Liver (tissue), 3 donors: ENCODE results near the gene UBR4.

Experiments used
- EGR1 ChIP-seq, 2 donors: IDR thresholded peaks; 2 replicates each; pipeline ENCODE4 v1.6.1; 2016 to 2018; ENCODE audit warnings: antibody characterized with exemption in 2 of 2, low read depth in 2 of 2
- FOXA1 ChIP-seq: IDR thresholded peaks from 2 replicates; pipeline ENCODE4 v1.6.1; 2016; ENCODE audit warnings: antibody characterized with exemption
- GABPA ChIP-seq, 2 donors: IDR thresholded peaks in 1 of 2; conservative IDR thresholded peaks in 1 of 2; 2 replicates each; pipeline ENCODE4 v1.6.1; 2016; ENCODE audit warnings: antibody characterized with exemption in 2 of 2, mild to moderate bottlenecking in 1 of 2, moderate library complexity in 1 of 2
- JUND ChIP-seq, 2 donors: IDR thresholded peaks; 2 replicates each; pipeline ENCODE4 v1.6.1; 2016; ENCODE audit warnings: antibody characterized with exemption in 2 of 2
- SP1 ChIP-seq: IDR thresholded peaks from 2 replicates; pipeline ENCODE4 v1.6.1; 2018; ENCODE audit warnings: antibody characterized with exemption, mild to moderate bottlenecking
- TAF1 ChIP-seq: conservative IDR thresholded peaks from 2 replicates; pipeline ENCODE4 v1.6.1; 2016; ENCODE audit warnings: antibody characterized with exemption, mild to moderate bottlenecking
- YY1 ChIP-seq: IDR thresholded peaks from 2 replicates; pipeline ENCODE4 v1.6.1; 2016; ENCODE audit warnings: antibody characterized with exemption, mild to moderate bottlenecking
- TF ChIP-seq, protein P1 (sequence below): fragments of 150-350 bp; IDR thresholded peaks from 2 replicates; pipeline ENCODE4 v1.5.1; 2017; ENCODE audit warnings: improper control_type of control experiment, low read depth, low read length; ENCODE audit not compliant: missing input control
- TF ChIP-seq, protein P2 (sequence below): IDR thresholded peaks from 2 replicates; pipeline ENCODE4 v1.6.1; 2016; ENCODE audit warnings: antibody characterized with exemption, mild to moderate bottlenecking
- TF ChIP-seq, protein P3 (sequence below): IDR thresholded peaks from 2 replicates; pipeline ENCODE4 v1.6.1; 2016; ENCODE audit warnings: antibody characterized with exemption
- TF ChIP-seq, protein P4 (sequence below): IDR thresholded peaks from 2 replicates; pipeline ENCODE4 v1.6.1; 2016; ENCODE audit warnings: antibody characterized with exemption
- donor health status: healthy.
- donor health status: healthy.

DNA sequence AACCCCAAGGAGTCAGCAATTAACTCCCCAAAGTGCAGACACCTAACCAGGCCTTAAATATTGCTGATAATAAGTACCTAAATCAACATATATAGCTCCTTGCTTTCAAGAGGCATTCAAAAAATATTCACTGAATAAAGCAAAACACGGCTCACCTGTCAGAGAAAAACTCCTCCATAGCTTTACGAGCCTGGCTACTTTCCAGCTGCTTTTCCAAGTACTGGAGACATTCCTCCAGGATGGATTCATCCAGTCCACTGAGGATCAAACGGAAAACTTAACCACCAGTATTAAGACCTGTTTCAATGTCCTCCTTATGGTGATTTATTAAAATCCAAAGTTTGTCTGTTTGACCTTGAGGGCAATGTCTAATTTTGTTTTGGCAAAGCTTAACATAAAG lies 44.6 kb downstream of the UBR4 start:
- TF ChIP-seq, protein P1, sequence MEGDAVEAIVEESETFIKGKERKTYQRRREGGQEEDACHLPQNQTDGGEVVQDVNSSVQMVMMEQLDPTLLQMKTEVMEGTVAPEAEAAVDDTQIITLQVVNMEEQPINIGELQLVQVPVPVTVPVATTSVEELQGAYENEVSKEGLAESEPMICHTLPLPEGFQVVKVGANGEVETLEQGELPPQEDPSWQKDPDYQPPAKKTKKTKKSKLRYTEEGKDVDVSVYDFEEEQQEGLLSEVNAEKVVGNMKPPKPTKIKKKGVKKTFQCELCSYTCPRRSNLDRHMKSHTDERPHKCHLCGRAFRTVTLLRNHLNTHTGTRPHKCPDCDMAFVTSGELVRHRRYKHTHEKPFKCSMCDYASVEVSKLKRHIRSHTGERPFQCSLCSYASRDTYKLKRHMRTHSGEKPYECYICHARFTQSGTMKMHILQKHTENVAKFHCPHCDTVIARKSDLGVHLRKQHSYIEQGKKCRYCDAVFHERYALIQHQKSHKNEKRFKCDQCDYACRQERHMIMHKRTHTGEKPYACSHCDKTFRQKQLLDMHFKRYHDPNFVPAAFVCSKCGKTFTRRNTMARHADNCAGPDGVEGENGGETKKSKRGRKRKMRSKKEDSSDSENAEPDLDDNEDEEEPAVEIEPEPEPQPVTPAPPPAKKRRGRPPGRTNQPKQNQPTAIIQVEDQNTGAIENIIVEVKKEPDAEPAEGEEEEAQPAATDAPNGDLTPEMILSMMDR = no peak
- no peak for TF ChIP-seq TAF1
- TF ChIP-seq, protein P2, sequence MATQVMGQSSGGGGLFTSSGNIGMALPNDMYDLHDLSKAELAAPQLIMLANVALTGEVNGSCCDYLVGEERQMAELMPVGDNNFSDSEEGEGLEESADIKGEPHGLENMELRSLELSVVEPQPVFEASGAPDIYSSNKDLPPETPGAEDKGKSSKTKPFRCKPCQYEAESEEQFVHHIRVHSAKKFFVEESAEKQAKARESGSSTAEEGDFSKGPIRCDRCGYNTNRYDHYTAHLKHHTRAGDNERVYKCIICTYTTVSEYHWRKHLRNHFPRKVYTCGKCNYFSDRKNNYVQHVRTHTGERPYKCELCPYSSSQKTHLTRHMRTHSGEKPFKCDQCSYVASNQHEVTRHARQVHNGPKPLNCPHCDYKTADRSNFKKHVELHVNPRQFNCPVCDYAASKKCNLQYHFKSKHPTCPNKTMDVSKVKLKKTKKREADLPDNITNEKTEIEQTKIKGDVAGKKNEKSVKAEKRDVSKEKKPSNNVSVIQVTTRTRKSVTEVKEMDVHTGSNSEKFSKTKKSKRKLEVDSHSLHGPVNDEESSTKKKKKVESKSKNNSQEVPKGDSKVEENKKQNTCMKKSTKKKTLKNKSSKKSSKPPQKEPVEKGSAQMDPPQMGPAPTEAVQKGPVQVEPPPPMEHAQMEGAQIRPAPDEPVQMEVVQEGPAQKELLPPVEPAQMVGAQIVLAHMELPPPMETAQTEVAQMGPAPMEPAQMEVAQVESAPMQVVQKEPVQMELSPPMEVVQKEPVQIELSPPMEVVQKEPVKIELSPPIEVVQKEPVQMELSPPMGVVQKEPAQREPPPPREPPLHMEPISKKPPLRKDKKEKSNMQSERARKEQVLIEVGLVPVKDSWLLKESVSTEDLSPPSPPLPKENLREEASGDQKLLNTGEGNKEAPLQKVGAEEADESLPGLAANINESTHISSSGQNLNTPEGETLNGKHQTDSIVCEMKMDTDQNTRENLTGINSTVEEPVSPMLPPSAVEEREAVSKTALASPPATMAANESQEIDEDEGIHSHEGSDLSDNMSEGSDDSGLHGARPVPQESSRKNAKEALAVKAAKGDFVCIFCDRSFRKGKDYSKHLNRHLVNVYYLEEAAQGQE = no peak
- TF ChIP-seq FOXA1 = no peak
- TF ChIP-seq, protein P3, sequence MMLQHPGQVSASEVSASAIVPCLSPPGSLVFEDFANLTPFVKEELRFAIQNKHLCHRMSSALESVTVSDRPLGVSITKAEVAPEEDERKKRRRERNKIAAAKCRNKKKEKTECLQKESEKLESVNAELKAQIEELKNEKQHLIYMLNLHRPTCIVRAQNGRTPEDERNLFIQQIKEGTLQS = no peak
- TF ChIP-seq, protein P4, sequence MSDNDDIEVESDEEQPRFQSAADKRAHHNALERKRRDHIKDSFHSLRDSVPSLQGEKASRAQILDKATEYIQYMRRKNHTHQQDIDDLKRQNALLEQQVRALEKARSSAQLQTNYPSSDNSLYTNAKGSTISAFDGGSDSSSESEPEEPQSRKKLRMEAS = no peak
- no peak for TF ChIP-seq SP1
- TF ChIP-seq GABPA (IDR thresholded peaks at IDR 0.05 in 1 of 2, conservative IDR thresholded peaks at IDR 0.05 in 1 of 2) = no peak
- no peak for TF ChIP-seq JUND (IDR thresholded peaks at IDR 0.05)
- TF ChIP-seq EGR1 (IDR thresholded peaks at IDR 0.05; ENCODE audit: low read depth in 2 of 2) = no peak
- TF ChIP-seq YY1 = no peak
